BLaER1 (cell line): ENCODE results near the gene SERPINA4.

Source experiments
- H3K27ac ChIP-seq: shearing (Covaris generic); formaldehyde crosslinking; 2 replicates; pipeline ENCODE4 v1.8.1; 2022
- H3K27me3 ChIP-seq: shearing (Covaris generic); formaldehyde crosslinking; 2 replicates; pipeline ENCODE4 v1.8.1; 2022
- H3K36me3 ChIP-seq: shearing (Covaris generic); formaldehyde crosslinking; 2 replicates; pipeline ENCODE4 v1.8.1; 2022
- H3K4me1 ChIP-seq: shearing (Covaris generic); formaldehyde crosslinking; 2 replicates; pipeline ENCODE4 v1.8.1; 2022
- H3K4me2 ChIP-seq: shearing (Covaris generic); formaldehyde crosslinking; 2 replicates; pipeline ENCODE4 v1.8.1; 2022
- H3K4me3 ChIP-seq: shearing (Covaris generic); formaldehyde crosslinking; 2 replicates; pipeline ENCODE4 v1.8.1; 2022
- H3K9ac ChIP-seq: shearing (Covaris generic); formaldehyde crosslinking; 2 replicates; pipeline ENCODE4 v1.8.1; 2022
- H3K9me3 ChIP-seq: shearing (Covaris generic); formaldehyde crosslinking; 2 replicates; pipeline ENCODE4 v1.8.1; 2022
- H4K20me1 ChIP-seq: shearing (Covaris generic); formaldehyde crosslinking; 2 replicates; pipeline ENCODE4 v1.8.1; 2022
- Cebpa-rat ChIP-seq: shearing (Covaris generic); IDR thresholded peaks from 2 replicates; pipeline ENCODE4 v1.8.1; 2022

Gene SERPINA4

GRCh38 chr14:94524093-94524492, 37.1 kb upstream of the SERPINA4 start:
- no peak overlapping the region for H3K4me2 ChIP-seq
- H3K36me3 ChIP-seq, result no peaks in the 10 kb centered on the region
- H3K27ac ChIP-seq, result no peak overlapping the region
- H3K4me1 ChIP-seq, result no peaks in the 10 kb centered on the region
- no peak for TF ChIP-seq Cebpa-rat
- no peak overlapping the region for H3K9ac ChIP-seq
- no peaks in the 10 kb centered on the region for H3K27me3 ChIP-seq
- H3K9me3 ChIP-seq, result peaks cover 7% of the 10 kb centered on the region; the same call in 1 of the 2 replicates
- H4K20me1 ChIP-seq, result no peaks in the 10 kb centered on the region
- no peak overlapping the region for H3K4me3 ChIP-seq

- Histone ChIP-seq H3K9me3 (peaks cover 7% of the 10 kb centered on the region), H3K4me2 (no peak overlapping the region), H3K4me3 (no peak overlapping the region), H3K36me3 (no peaks in the 10 kb centered on the region), H4K20me1 (no peaks in the 10 kb centered on the region), H3K27ac (no peak overlapping the region), H3K9ac (no peak overlapping the region), H3K27me3 (no peaks in the 10 kb centered on the region), H3K4me1 (peaks cover 21% of the 10 kb centered on the region)
- no peak for TF ChIP-seq Cebpa-rat
Observed at GRCh38 chr14:94531187-94531586, 30.1 kb upstream of the SERPINA4 start.

- Histone ChIP-seq H3K27ac (no peak overlapping the region), H3K9ac (no peak overlapping the region), H3K4me2 (peak overlapping the region; percentile 47), H3K27me3 (no peaks in the 10 kb centered on the region), H4K20me1 (no peaks in the 10 kb centered on the region), H3K4me3 (no peak overlapping the region), H3K36me3 (no peaks in the 10 kb centered on the region), H3K4me1 (peaks cover 21% of the 10 kb centered on the region), H3K9me3 (no peaks in the 10 kb centered on the region; the same call in 1 of the 2 replicates)
- no peak for TF ChIP-seq Cebpa-rat
Observed at GRCh38 chr14:94532447-94532846, 28.8 kb upstream of the SERPINA4 start.

GRCh38 chr14:94535506-94535905, 25.7 kb upstream of the SERPINA4 start:
- Histone ChIP-seq H3K27me3 (no peaks in the 10 kb centered on the region), H3K4me2 (no peak overlapping the region), H3K4me1 (peaks cover 21% of the 10 kb centered on the region), H3K9ac (no peak overlapping the region), H3K36me3 (no peaks in the 10 kb centered on the region), H3K27ac (no peak overlapping the region), H3K4me3 (no peak overlapping the region), H4K20me1 (no peaks in the 10 kb centered on the region), H3K9me3 (no peaks in the 10 kb centered on the region; the same call in 1 of the 2 replicates)
- no peak for TF ChIP-seq Cebpa-rat

GRCh38 chr14:94536836-94537235, 24.4 kb upstream of the SERPINA4 start:
- no peaks in the 10 kb centered on the region; the same call in 1 of the 2 replicates for H3K9me3 ChIP-seq
- no peaks in the 10 kb centered on the region for H4K20me1 ChIP-seq
- no peak for TF ChIP-seq Cebpa-rat
- H3K4me1 ChIP-seq, result peaks cover 20% of the 10 kb centered on the region
- no peak overlapping the region for H3K9ac ChIP-seq
- no peaks in the 10 kb centered on the region for H3K27me3 ChIP-seq
- no peaks in the 10 kb centered on the region for H3K36me3 ChIP-seq
- no peak overlapping the region for H3K4me2 ChIP-seq
- H3K4me3 ChIP-seq, result no peak overlapping the region
- no peak overlapping the region for H3K27ac ChIP-seq

- H3K4me2 ChIP-seq, result no peak overlapping the region
- H3K27ac ChIP-seq, result no peak overlapping the region
- H3K4me3 ChIP-seq, result no peak overlapping the region
- TF ChIP-seq Cebpa-rat, result no peak
- H3K9me3 ChIP-seq, result no peaks in the 10 kb centered on the region; the same call in 1 of the 2 replicates
- H3K9ac ChIP-seq, result no peak overlapping the region
- peaks cover 7% of the 10 kb centered on the region; the same call in 1 of the 2 replicates for H3K4me1 ChIP-seq
- H4K20me1 ChIP-seq, result no peaks in the 10 kb centered on the region
- no peaks in the 10 kb centered on the region for H3K36me3 ChIP-seq
- no peaks in the 10 kb centered on the region for H3K27me3 ChIP-seq
Observed at GRCh38 chr14:94538070-94538740, 23.0 kb upstream of the SERPINA4 start.

- Histone ChIP-seq H3K27me3 (no peaks in the 10 kb centered on the region), H3K9ac (no peak overlapping the region), H3K9me3 (no peaks in the 10 kb centered on the region; the same call in 1 of the 2 replicates), H3K27ac (no peak overlapping the region), H3K4me1 (no peaks in the 10 kb centered on the region), H4K20me1 (no peaks in the 10 kb centered on the region), H3K4me3 (no peak overlapping the region), H3K4me2 (no peak overlapping the region), H3K36me3 (no peaks in the 10 kb centered on the region)
- TF ChIP-seq Cebpa-rat, result no peak
Observed at GRCh38 chr14:94539181-94539580, 22.1 kb upstream of the SERPINA4 start.

GRCh38 chr14:94540031-94540794, 21.0 kb upstream of the SERPINA4 start:
- Histone ChIP-seq H3K9me3 (no peaks in the 10 kb centered on the region), H3K4me2 (no peak overlapping the region), H3K4me3 (no peak overlapping the region), H3K27ac (no peak overlapping the region), H3K4me1 (no peaks in the 10 kb centered on the region), H3K27me3 (no peaks in the 10 kb centered on the region), H4K20me1 (no peaks in the 10 kb centered on the region), H3K9ac (no peak overlapping the region), H3K36me3 (no peaks in the 10 kb centered on the region)
- no peak for TF ChIP-seq Cebpa-rat

GRCh38 chr14:94541234-94541975, 19.8 kb upstream of the SERPINA4 start:
- Histone ChIP-seq H3K27ac (no peak overlapping the region), H3K4me3 (no peak overlapping the region), H4K20me1 (no peaks in the 10 kb centered on the region), H3K9me3 (no peaks in the 10 kb centered on the region), H3K4me2 (no peak overlapping the region), H3K4me1 (no peaks in the 10 kb centered on the region), H3K27me3 (no peaks in the 10 kb centered on the region), H3K9ac (no peak overlapping the region), H3K36me3 (no peaks in the 10 kb centered on the region)
- no peak for TF ChIP-seq Cebpa-rat
